ENCODE measurements around the gene DAB1.

DNA sequence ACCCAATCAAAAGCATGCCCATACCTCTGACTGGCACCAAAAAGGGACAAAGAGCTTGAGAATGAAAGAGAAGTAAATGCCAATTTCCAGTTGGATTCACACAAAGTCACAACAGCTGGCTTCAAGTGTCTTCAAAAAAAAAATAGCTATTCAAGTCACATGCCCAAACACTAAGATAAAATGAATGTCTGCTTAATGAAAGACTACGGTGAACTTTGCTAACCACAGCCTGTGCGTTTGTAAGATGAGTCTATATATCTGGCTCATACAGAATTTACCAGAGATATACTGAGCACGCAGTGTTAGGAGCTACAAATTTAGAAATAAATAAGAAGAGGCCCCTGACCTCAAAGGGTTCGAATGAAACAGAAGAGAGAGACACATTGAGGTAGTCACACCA lies 73.2 kb downstream of the DAB1 start:
- TF ChIP-seq, protein P1, sequence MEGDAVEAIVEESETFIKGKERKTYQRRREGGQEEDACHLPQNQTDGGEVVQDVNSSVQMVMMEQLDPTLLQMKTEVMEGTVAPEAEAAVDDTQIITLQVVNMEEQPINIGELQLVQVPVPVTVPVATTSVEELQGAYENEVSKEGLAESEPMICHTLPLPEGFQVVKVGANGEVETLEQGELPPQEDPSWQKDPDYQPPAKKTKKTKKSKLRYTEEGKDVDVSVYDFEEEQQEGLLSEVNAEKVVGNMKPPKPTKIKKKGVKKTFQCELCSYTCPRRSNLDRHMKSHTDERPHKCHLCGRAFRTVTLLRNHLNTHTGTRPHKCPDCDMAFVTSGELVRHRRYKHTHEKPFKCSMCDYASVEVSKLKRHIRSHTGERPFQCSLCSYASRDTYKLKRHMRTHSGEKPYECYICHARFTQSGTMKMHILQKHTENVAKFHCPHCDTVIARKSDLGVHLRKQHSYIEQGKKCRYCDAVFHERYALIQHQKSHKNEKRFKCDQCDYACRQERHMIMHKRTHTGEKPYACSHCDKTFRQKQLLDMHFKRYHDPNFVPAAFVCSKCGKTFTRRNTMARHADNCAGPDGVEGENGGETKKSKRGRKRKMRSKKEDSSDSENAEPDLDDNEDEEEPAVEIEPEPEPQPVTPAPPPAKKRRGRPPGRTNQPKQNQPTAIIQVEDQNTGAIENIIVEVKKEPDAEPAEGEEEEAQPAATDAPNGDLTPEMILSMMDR (IDR thresholded peaks at IDR 0.05; ENCODE audit: low read depth, low read length, poor library complexity, severe bottlenecking), result no peak
- no peak for TF ChIP-seq EZH2phosphoT487 (IDR thresholded peaks at IDR 0.05; ENCODE audit: borderline replicate concordance, low read length)

Data from DOHH2 (cell line).